ENCODE data around the gene FOXO1.

GRCh38 chr13:40637643-40638042 lies 28.8 kb downstream of the FOXO1 start:
- TF ChIP-seq EZH2 (IDR thresholded peaks at IDR 0.05; ENCODE audit: low read length, missing control alignments) = no peak
- TF ChIP-seq, protein P1, sequence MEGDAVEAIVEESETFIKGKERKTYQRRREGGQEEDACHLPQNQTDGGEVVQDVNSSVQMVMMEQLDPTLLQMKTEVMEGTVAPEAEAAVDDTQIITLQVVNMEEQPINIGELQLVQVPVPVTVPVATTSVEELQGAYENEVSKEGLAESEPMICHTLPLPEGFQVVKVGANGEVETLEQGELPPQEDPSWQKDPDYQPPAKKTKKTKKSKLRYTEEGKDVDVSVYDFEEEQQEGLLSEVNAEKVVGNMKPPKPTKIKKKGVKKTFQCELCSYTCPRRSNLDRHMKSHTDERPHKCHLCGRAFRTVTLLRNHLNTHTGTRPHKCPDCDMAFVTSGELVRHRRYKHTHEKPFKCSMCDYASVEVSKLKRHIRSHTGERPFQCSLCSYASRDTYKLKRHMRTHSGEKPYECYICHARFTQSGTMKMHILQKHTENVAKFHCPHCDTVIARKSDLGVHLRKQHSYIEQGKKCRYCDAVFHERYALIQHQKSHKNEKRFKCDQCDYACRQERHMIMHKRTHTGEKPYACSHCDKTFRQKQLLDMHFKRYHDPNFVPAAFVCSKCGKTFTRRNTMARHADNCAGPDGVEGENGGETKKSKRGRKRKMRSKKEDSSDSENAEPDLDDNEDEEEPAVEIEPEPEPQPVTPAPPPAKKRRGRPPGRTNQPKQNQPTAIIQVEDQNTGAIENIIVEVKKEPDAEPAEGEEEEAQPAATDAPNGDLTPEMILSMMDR (conservative IDR thresholded peaks at IDR 0.05 in 1 of 2, IDR thresholded peaks at IDR 0.05 in 1 of 2; ENCODE audit: low read depth in 1 of 2, low read length in 2 of 2) = no peak
